Measurements from ENCODE around the gene CEP44. TPM values are rescaled to one million over a fixed set of nuclear protein-coding genes. Genes with fewer than 3 reads are reported as not detected.

Gene CEP44
- polyA plus RNA-seq, 1 experiment = 3.4 TPM

DNA sequence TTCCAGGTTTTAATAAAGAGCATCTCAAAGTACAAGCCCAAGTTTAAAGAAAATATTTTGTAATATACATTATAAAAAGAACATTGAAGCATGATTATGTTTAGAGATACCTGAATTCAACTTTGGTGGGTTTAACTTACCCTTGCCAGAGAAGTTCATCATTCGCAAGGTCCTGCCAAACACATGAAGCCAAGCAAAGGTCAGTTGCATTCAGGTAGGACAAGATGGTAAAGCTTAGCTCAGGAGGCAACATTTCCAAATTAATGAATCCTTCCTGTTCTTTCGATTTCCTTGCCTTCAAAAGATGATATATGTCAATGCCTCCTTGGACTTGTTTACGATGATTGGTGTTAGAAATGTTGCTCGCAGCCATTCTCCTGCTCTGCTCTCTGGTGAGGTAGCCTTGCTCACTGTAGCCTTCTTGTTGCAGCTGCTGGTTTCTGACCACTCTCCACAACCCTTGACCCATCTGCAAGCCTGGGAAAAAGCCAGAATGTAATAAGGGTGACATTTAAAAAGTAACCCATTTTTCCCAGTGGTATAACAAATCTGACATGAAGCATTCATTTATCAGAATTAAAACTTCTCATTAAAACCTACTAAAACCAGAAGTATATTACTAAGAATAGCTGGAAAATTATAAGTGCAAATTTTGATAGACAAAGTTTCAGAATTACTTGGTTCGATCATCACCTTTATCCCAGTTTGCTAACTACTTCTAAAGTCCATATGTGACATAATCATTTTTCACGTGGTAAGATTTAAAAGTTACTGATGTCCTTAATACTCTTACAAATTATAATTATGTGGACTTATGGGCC is 20.9 kb upstream of the CEP44 start:
- no peak overlapping the region for H3K4me3 ChIP-seq (ENCODE audit: low read depth, low read length)
- ChIA-PET POLR2A (interaction anchor here (0.6 kb wide), 1 partner anchor 23 kb away, joined by 4 read pairs; no protein-coding TSS in a partner anchor), CTCF (no interaction called here)
- TF ChIP-seq, protein P1, sequence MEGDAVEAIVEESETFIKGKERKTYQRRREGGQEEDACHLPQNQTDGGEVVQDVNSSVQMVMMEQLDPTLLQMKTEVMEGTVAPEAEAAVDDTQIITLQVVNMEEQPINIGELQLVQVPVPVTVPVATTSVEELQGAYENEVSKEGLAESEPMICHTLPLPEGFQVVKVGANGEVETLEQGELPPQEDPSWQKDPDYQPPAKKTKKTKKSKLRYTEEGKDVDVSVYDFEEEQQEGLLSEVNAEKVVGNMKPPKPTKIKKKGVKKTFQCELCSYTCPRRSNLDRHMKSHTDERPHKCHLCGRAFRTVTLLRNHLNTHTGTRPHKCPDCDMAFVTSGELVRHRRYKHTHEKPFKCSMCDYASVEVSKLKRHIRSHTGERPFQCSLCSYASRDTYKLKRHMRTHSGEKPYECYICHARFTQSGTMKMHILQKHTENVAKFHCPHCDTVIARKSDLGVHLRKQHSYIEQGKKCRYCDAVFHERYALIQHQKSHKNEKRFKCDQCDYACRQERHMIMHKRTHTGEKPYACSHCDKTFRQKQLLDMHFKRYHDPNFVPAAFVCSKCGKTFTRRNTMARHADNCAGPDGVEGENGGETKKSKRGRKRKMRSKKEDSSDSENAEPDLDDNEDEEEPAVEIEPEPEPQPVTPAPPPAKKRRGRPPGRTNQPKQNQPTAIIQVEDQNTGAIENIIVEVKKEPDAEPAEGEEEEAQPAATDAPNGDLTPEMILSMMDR (IDR thresholded peaks at IDR 0.05; ENCODE audit: insufficient read depth, low read depth, low read length) = no peak
- no peaks in the 10 kb centered on the region for H3K36me3 ChIP-seq (ENCODE audit: control insufficient read depth, insufficient read depth, low read length)
- no peak for DNase-seq (ENCODE audit: low read depth)
- no peaks in the 10 kb centered on the region for H3K27me3 ChIP-seq (ENCODE audit: control insufficient read depth, insufficient read depth, low read length)

DNA sequence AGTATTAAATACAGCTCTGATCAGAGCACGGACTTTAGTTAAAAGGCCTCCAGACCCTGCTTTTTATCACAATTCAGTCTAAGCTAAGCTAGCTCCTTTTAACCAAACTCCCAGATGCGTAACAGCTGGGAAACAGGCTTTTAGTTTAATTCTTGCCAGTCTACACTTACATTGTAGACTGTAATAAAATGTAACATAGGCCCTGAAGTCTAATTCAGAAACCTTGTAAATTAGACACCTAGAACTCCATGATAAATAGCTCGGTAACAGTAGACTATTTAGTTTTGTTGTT is 20.3 kb upstream of the CEP44 start:
- no peak overlapping the region for H3K4me3 ChIP-seq (ENCODE audit: low read depth, low read length)
- CTCF ChIA-PET = no interaction called here
- POLR2A ChIA-PET = interaction anchor here (0.6 kb wide), 1 partner anchor 22 kb away, joined by 4 read pairs; no protein-coding TSS in a partner anchor
- TF ChIP-seq, protein P1 (IDR thresholded peaks at IDR 0.05; ENCODE audit: insufficient read depth, low read depth, low read length) = no peak
- DNase-seq (ENCODE audit: low read depth) = no peak
- no peaks in the 10 kb centered on the region for H3K27me3 ChIP-seq (ENCODE audit: control insufficient read depth, insufficient read depth, low read length)
- H3K36me3 ChIP-seq (ENCODE audit: control insufficient read depth, insufficient read depth, low read length) = no peaks in the 10 kb centered on the region

DNA sequence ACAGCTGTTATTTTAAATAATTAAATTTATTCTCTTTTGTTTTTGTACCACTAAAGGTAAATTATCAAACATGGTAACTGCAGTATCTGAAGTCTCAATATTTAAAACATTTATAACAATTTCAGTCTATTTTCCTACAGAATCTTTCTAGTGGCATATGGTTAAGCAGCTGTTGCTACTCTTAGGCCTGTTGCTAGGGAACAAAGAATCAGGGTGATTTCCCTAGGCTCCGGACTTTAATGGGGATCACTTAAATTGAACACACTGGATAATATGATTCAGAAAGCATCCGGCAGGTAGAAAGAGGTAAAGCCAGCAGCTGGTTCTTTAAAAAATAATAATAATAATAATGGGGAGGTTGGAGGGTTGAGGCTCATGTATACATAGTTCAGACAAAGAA is 17.8 kb upstream of the CEP44 start:
- no peaks in the 10 kb centered on the region for H3K27me3 ChIP-seq (ENCODE audit: control insufficient read depth, insufficient read depth, low read length)
- no peak for DNase-seq (ENCODE audit: low read depth)
- ChIA-PET CTCF (interaction anchor here (1.7 kb wide), 1 partner anchor 54 kb away, joined by 5 read pairs; no protein-coding TSS in a partner anchor), POLR2A (no interaction called here)
- TF ChIP-seq, protein P1 (IDR thresholded peaks at IDR 0.05; ENCODE audit: insufficient read depth, low read depth, low read length) = no peak
- no peaks in the 10 kb centered on the region for H3K36me3 ChIP-seq (ENCODE audit: control insufficient read depth, insufficient read depth, low read length)
- H3K4me3 ChIP-seq (ENCODE audit: low read depth, low read length) = no peak overlapping the region

DNA sequence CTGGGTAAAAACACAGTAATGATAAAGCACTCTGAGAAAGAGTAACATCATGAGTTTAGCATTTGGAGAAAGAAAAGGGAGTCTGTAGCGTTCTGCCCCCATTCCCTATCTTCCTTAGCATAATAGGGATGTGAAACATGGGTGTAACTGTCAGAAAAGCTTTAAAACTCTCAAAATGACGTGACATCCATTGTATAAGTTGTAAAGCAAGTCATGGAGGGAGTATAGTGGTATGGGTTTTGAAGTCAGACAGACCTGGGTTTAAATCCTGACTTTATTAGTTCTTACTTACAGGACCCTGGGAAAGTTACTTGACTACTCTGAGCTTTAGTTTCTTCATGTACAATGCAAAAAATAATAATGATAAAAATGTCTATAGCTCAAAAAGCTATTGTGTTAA is 17.3 kb upstream of the CEP44 start:
- CTCF ChIA-PET = interaction anchor here (1.7 kb wide), 1 partner anchor 55 kb away, joined by 5 read pairs; no protein-coding TSS in a partner anchor
- Histone ChIP-seq H3K36me3 (ENCODE audit: control insufficient read depth, insufficient read depth, low read length) (no peaks in the 10 kb centered on the region), H3K4me3 (ENCODE audit: low read depth, low read length) (no peak overlapping the region), H3K27me3 (ENCODE audit: control insufficient read depth, insufficient read depth, low read length) (no peaks in the 10 kb centered on the region)
- POLR2A ChIA-PET = interaction anchor here (0.5 kb wide), 1 partner anchor 9 kb away, joined by 7 read pairs; no protein-coding TSS in a partner anchor
- TF ChIP-seq, protein P1 (IDR thresholded peaks at IDR 0.05; ENCODE audit: insufficient read depth, low read depth, low read length) = no peak
- DNase-seq (ENCODE audit: low read depth) = no peak

DNA sequence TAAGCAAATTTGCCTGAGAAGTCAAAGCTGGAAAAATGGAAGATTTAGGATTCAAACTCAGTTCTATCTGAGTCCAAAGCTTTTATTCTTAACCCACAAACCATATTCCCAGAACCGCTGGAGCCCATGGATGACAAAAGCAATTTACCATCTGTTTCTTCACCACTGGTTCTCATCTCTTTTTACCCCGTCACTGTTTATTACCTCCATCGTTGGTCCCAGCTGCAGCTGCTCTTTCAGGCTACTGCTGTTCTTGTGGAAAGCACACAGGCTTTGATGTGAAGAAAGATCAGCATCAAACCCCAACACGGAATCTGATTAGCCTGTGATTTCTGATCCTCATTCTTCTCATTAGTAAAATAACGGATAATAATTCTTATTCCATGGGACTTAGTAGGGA is 9.8 kb upstream of the CEP44 start:
- ChIA-PET POLR2A (no interaction called here), CTCF (no interaction called here)
- Histone ChIP-seq H3K4me3 (ENCODE audit: low read depth, low read length) (no peak overlapping the region), H3K36me3 (ENCODE audit: control insufficient read depth, insufficient read depth, low read length) (no peaks in the 10 kb centered on the region), H3K27me3 (ENCODE audit: control insufficient read depth, insufficient read depth, low read length) (no peaks in the 10 kb centered on the region)
- TF ChIP-seq, protein P1 (IDR thresholded peaks at IDR 0.05; ENCODE audit: insufficient read depth, low read depth, low read length) = no peak
- DNase-seq (ENCODE audit: low read depth) = no peak

Data from BJ (cell line).